ENCODE results near the gene STRN. TPM values are rescaled to one million over a fixed set of nuclear protein-coding genes. Genes with fewer than 3 reads are reported as not detected.

Gene STRN
- total and polyA plus RNA-seq, 10 of the 15 experiments (the other 5 are each of a cell fraction or from before 2014, with no cell fraction given) = 1.00 to 19.2 (median 9.1) TPM

GRCh38 chr2:36824273-36824672, 142.1 kb downstream of the STRN start:
- Histone ChIP-seq H3K9me3 (replicated peaks; ENCODE audit: control insufficient read depth, insufficient read depth, low read length) (no peaks in the 10 kb centered on the region), H3K9ac (ENCODE audit: control insufficient read depth, insufficient read depth, low read length) (no peak overlapping the region), H3K27ac (ENCODE audit: control insufficient read depth, insufficient read depth) (no peak overlapping the region), H3K36me3 (ENCODE audit: control insufficient read depth in 2 of 2, insufficient read depth in 2 of 2, low read length in 1 of 2) (no peaks in the 10 kb centered on the region), H3K4me2 (ENCODE audit: control insufficient read depth, insufficient read depth) (no peak overlapping the region), H2AFZ (ENCODE audit: control insufficient read depth, low read depth, low read length) (no peak overlapping the region), H3K79me2 (ENCODE audit: control insufficient read depth, insufficient read depth, low read length) (no peaks in the 10 kb centered on the region), H3K27me3 (replicated peaks in 1 of 2; ENCODE audit: control insufficient read depth in 2 of 2, insufficient read depth in 2 of 2, low read length in 1 of 2) (no peaks in the 10 kb centered on the region), H3K4me3 (no peak overlapping the region), H4K20me1 (ENCODE audit: control insufficient read depth, insufficient read depth) (no peaks in the 10 kb centered on the region), H3K4me1 (ENCODE audit: control insufficient read depth, insufficient read depth, low read length) (no peaks in the 10 kb centered on the region)
- BruUV-seq (replicated peaks) = no TSS peak
- RAD21 ChIA-PET (ENCODE audit: unreplicated experiment) = no interaction called here
- WGBS (ENCODE audit: insufficient coverage, insufficient replicate concordance, low lambda C conversion rate, missing lambda C conversion rate) = 43% methylated on average over 7 of the region's 7 CpGs
- POLR2A ChIA-PET = no interaction called here
- DNase-seq (ENCODE audit: low read depth, low spot score) (no peak), FAIRE-seq (no peak), ATAC-seq (no peak)
- SMC1A ChIA-PET (ENCODE audit: uncharacterized antibody, unreplicated experiment) = interaction anchor here (0.6 to 0.8 kb wide), 2 partner anchors 18 to 157 kb away, joined by 3 to 4 read pairs; no protein-coding TSS in a partner anchor
- TF ChIP-seq NR2F1 (conservative IDR thresholded peaks at IDR 0.05) (no peak), HCFC1 (IDR thresholded peaks at IDR 0.05; ENCODE audit: low read length) (no peak), SIX5 (IDR thresholded peaks at IDR 0.05; ENCODE audit: low read depth, low read length, severe bottlenecking) (no peak), ZBTB33 (IDR thresholded peaks at IDR 0.05) (no peak), DPF2 (IDR thresholded peaks at IDR 0.05) (no peak), RAD21 (IDR thresholded peaks at IDR 0.05; ENCODE audit: insufficient read depth, low read depth, low read length) (no peak), ATF2 (IDR thresholded peaks at IDR 0.05; ENCODE audit: low read length) (no peak), ZNF592 (IDR thresholded peaks at IDR 0.05) (no peak), MXI1 (IDR thresholded peaks at IDR 0.05; ENCODE audit: low read depth, low read length) (no peak), HDGF (IDR thresholded peaks at IDR 0.05) (no peak), BCL11A (IDR thresholded peaks at IDR 0.05; ENCODE audit: low read depth, low read length) (no peak), ZSCAN29 (IDR thresholded peaks at IDR 0.05) (no peak), MTA2 (IDR thresholded peaks at IDR 0.05; ENCODE audit: low read depth) (no peak)
- TF ChIP-seq, protein P1, sequence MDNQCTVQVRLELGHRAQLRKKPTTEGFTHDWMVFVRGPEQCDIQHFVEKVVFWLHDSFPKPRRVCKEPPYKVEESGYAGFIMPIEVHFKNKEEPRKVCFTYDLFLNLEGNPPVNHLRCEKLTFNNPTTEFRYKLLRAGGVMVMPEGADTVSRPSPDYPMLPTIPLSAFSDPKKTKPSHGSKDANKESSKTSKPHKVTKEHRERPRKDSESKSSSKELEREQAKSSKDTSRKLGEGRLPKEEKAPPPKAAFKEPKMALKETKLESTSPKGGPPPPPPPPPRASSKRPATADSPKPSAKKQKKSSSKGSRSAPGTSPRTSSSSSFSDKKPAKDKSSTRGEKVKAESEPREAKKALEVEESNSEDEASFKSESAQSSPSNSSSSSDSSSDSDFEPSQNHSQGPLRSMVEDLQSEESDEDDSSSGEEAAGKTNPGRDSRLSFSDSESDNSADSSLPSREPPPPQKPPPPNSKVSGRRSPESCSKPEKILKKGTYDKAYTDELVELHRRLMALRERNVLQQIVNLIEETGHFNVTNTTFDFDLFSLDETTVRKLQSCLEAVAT (IDR thresholded peaks at IDR 0.05) = no peak
- in situ Hi-C loops (cut with MboI) (no loop called here), intact Hi-C loops (cut with micrococcal nuclease; ENCODE audit: unreplicated experiment) (no loop called here)
- CTCF ChIA-PET = no interaction called here

Measured in GM12878 (cell line).